HepG2 (cell line): ENCODE data around the gene TOMM40L. TPM values are rescaled to one million over a fixed set of nuclear protein-coding genes. Genes with fewer than 3 reads are reported as not detected.

Experiments used
- ATAC-seq: fragments of 200-7000 bp; cut with Tn5 transposase; 3 replicates; pipeline ENCODE4 v1.9.1; 2020; ENCODE audit warnings: mild to moderate bottlenecking, moderate library complexity
- BruUV-seq: library from RNA; stranded (reverse); fragments of 400-500 nt; replicated peaks from 2 replicates; lab custom pipeline; 2021; lab: Mats Ljungman, UMichigan
- CTCF ChIA-PET: fragments of 300-600 bp; formaldehyde crosslinking; extraction: SDS; loops from one replicate; lab custom pipeline; 2021; ENCODE audit warnings: low total read pairs, inconsistent platforms, low intra/inter-chr PET ratio; lab: Yijun Ruan, JAX
- POLR2A ChIA-PET: fragments of 350-600 bp; sonication (Branson Sonifier 250); formaldehyde crosslinking; loops from one replicate; lab custom pipeline; 2020; ENCODE audit warnings: antibody characterized with exemption, inconsistent platforms; lab: Yijun Ruan, JAX
- DNase-seq: peaks from one replicate; pipeline ENCODE4 v3.0.0-alpha.2; 2015; ENCODE audit warnings: low spot score
- FAIRE-seq: peaks from 3 replicates; lab custom pipeline; 2011; peaks lifted over from hg19 to GRCh38; lab: Jason Lieb, UNC
- H2AFZ ChIP-seq: one replicate; pipeline ENCODE4 v1.6.1; 2011; ENCODE audit warnings: low read length, inconsistent platforms
- H3K27ac ChIP-seq: fragments of 300-600 bp; 3 replicates; pipeline ENCODE4 v1.8.0; 2011; ENCODE audit warnings: mixed run types, mild to moderate bottlenecking, mixed read lengths, low read length, inconsistent platforms; ENCODE audit not compliant: insufficient read depth; ENCODE audit errors: extremely low read length
- H3K27me3 ChIP-seq, 2 experiments: fragments of 200-600 bp in 1 of 2; 2 replicates in 1 of 2; 3 replicates in 1 of 2; pipeline versions ENCODE4 v1.6.0 to v1.8.0; 2011; ENCODE audit warnings: low read length in 2 of 2, mild to moderate bottlenecking in 2 of 2, moderate library complexity in 2 of 2, inconsistent platforms in 1 of 2; ENCODE audit not compliant: insufficient read depth in 2 of 2, control insufficient read depth in 1 of 2
- H3K36me3 ChIP-seq, 2 experiments: fragments of 200-600 bp in 1 of 2; replicated peaks in 1 of 2; 2 replicates in 1 of 2; 3 replicates in 1 of 2; pipeline versions ENCODE4 v1.5.1 to v1.8.0; 2011; ENCODE audit warnings: low read length in 2 of 2, inconsistent platforms in 1 of 2; ENCODE audit not compliant: insufficient read depth in 2 of 2, control insufficient read depth in 1 of 2
- H3K4me1 ChIP-seq: 2 replicates; pipeline ENCODE4 v1.5.1; 2012; ENCODE audit warnings: low read length, inconsistent platforms; ENCODE audit not compliant: insufficient read depth
- H3K4me2 ChIP-seq: 2 replicates; pipeline ENCODE4 v1.6.0; 2011; ENCODE audit warnings: low read depth, low read length, inconsistent platforms
- H3K4me3 ChIP-seq, 3 experiments: fragments of 200-600 bp in 1 of 3; sonication (generic), shearing (Covaris generic) in 1 of 3; replicated peaks in 1 of 3; 2 replicates each; pipeline ENCODE4 v1.5.1; 2011 to 2016; ENCODE audit warnings: low read length in 3 of 3, inconsistent platforms in 2 of 3, low read depth in 2 of 3, mild to moderate bottlenecking in 2 of 3, control low read depth in 1 of 3, mixed read lengths in 1 of 3; ENCODE audit not compliant: insufficient read depth in 1 of 3
- H3K79me2 ChIP-seq: one replicate; pipeline ENCODE4 v1.6.1; 2011; ENCODE audit warnings: low read length, inconsistent platforms; ENCODE audit not compliant: insufficient read depth
- H3K9ac ChIP-seq: 2 replicates; pipeline ENCODE4 v1.6.0; 2011; ENCODE audit warnings: mild to moderate bottlenecking, low read depth, low read length, inconsistent platforms; ENCODE audit not compliant: insufficient read depth
- H3K9me3 ChIP-seq: 2 replicates; pipeline ENCODE4 v1.5.1; 2012; ENCODE audit warnings: mild to moderate bottlenecking, low read length
- H4K20me1 ChIP-seq: 2 replicates; pipeline ENCODE4 v1.6.0; 2011; ENCODE audit warnings: inconsistent platforms, mild to moderate bottlenecking, low read length, moderate library complexity; ENCODE audit not compliant: insufficient read depth
- CEBPB ChIP-seq: IDR thresholded peaks from 2 replicates; pipeline ENCODE4 v1.6.1; 2011; ENCODE audit warnings: low read depth, low read length, improper control_type of control experiment, borderline replicate concordance
- GABPA ChIP-seq, 2 experiments: IDR thresholded peaks; 2 replicates each; pipeline ENCODE4 v1.6.1; 2011 to 2016; ENCODE audit warnings: low read depth in 2 of 2, low read length in 1 of 2, missing biosample characterization in 1 of 2, missing genetic modification characterization in 1 of 2
- NR2F6 ChIP-seq, 2 experiments: IDR thresholded peaks; 2 replicates each; pipeline ENCODE4 v1.6.1; 2016; ENCODE audit warnings: antibody characterized with exemption in 1 of 2, mild to moderate bottlenecking in 1 of 2
- ZBED4 ChIP-seq: sonication (generic); formaldehyde crosslinking; IDR thresholded peaks from 2 replicates; pipeline ENCODE4 v1.4.0; 2020; ENCODE audit warnings: missing genetic modification reagents, borderline replicate concordance
- ZNF616 ChIP-seq: sonication (generic); formaldehyde crosslinking; IDR thresholded peaks from 2 replicates; pipeline ENCODE4 v1.5.0; 2020; ENCODE audit warnings: low read depth, mild to moderate bottlenecking, missing genetic modification reagents
- ZNF644 ChIP-seq: IDR thresholded peaks from 2 replicates; pipeline ENCODE4 v1.6.1; 2016; ENCODE audit warnings: low read depth
- WGBS: methylation state at CpG from one replicate; pipeline ENCODE4 v1.1.6; 2017; ENCODE audit warnings: low lambda C conversion rate; 5-methylcytosine and 5-hydroxymethylcytosine counted together
- in situ Hi-C: cut with HindIII; loops from 2 replicates; pipeline ENCODE4 v1.10.0; 2017; ENCODE audit warnings: low pct_unique_long_range_greater_than_20kb; ENCODE audit not compliant: extremely low pct_ligation_motif_present
- intact Hi-C: fragments of 100-400 bp; cut with micrococcal nuclease; formaldehyde crosslinking; loops from one replicate; pipeline ENCODE4 v1.10.0; 2022; ENCODE audit not compliant: unreplicated experiment
- polyA plus RNA-seq, 8 experiments: library from polyadenylated mRNA; depleted of rRNA in 3 of 8; stranded (reverse) in 7 of 8; unstranded in 1 of 8; fragments of >200 nt; fragmentation: Illumina TruSeq in 4 of 8; extraction: Trizol in 4 of 8; gene quantifications; 2 replicates each; pipeline versions ENCODE4 v1.2.1 to v1.2.3, GENCODE V29; 2011 to 2016; ENCODE audit warnings: low read depth in 4 of 8, missing spikeins in 1 of 8, mixed read lengths in 1 of 8; ENCODE audit not compliant: insufficient read depth in 1 of 8
- total RNA-seq, 5 experiments: library from RNA; depleted of rRNA; stranded (reverse); fragments of >200 nt; fragmentation: Illumina TruSeq; extraction: Trizol; gene quantifications; 2 replicates each; pipeline ENCODE4 v1.2.3, GENCODE V29; 2016; ENCODE audit warnings: low read depth in 1 of 5

TOMM40L gene
- total and polyA plus RNA-seq, 2 of the 13 experiments (the other 11 are each of a cell fraction or from before 2014, with no cell fraction given) = 14.1 to 26.2 TPM

DNA sequence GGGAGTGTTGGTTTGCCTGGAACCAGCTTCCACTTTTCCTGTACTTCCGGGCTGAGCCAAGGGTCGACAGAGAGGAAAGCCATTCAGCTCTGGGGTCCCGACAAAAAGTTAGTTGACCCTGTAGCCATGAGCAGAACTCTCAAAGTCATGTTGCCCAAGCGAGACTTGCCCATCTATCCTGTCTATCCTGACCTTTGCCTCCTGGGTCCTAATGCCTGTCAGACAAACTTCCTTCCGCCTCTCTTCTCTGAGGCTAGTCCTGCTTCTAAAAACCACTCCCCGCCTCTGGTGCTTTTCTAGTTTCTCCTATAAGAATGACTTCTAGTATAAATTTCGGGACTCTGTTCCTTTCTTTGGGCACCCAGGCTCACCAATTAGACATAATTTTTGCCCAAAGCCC, 25.0 kb downstream of the TOMM40L start (continued):
- no peak for TF ChIP-seq NR2F6 (IDR thresholded peaks at IDR 0.05)
- TF ChIP-seq NR2F6 (CRISPR knock-in tag; IDR thresholded peaks at IDR 0.05) = peak; percentile 15; the same call in 1 of the 2 replicates
- 0 out of 2 replicates have a peak, but pooled peaks have one; percentile 11 for TF ChIP-seq GABPA (IDR thresholded peaks at IDR 0.05; ENCODE audit: low read depth, low read length)
- TF ChIP-seq GABPA (CRISPR knock-in tag; IDR thresholded peaks at IDR 0.05; ENCODE audit: low read depth) = peak; percentile 59
- TF ChIP-seq ZNF644 (CRISPR knock-in tag) = peak; percentile 57; the same call in 1 of the 2 replicates
- TF ChIP-seq, all 625 proteins: peak for 7

DNA sequence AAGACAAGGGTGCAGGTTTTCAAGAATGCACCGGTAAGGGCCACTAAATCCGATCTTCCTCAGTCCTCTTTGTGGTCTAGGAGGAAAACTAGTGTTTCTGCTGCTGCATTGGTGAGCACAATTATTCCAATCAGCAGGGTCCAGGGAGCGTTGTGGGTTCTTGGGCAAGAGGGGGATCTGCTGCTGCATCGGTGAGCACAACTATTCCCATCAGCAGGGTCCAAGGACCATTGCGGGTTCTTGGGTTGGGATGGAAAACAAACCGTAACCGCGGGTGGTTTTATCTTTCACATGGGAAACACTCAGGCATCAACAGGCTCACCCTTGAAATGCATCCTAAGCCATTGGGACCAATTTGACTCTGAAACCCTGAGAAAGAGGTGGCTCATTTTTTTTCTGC, 25.7 kb downstream of the TOMM40L start:
- ChIA-PET CTCF (no interaction called here), POLR2A (no interaction called here)
- Histone ChIP-seq H3K4me1 (peaks cover 36% of the 10 kb centered on the region), H3K9ac (no peak overlapping the region), H3K27ac (no peak overlapping the region), H3K9me3 (no peaks in the 10 kb centered on the region; the same call in 1 of the 2 replicates), H3K36me3 (no peaks in the 10 kb centered on the region), H3K27me3 (no peaks in the 10 kb centered on the region; a peak in 1 of 5 replicates), H3K4me3 (no peak overlapping the region), H4K20me1 (no peaks in the 10 kb centered on the region), H3K4me2 (peak overlapping the region; percentile 53), H3K79me2 (no peaks in the 10 kb centered on the region), H2AFZ (no peak overlapping the region)
- no TSS peak for BruUV-seq
- FAIRE-seq (no peak), DNase-seq (no peak), ATAC-seq (no peak)
- intact Hi-C loops (no loop called here), in situ Hi-C loops (no loop called here)
- 5% methylated on average over 8 of the region's 8 CpGs for WGBS
- TF ChIP-seq CEBPB (0 out of 2 replicates have a peak, but pooled peaks have one; percentile 2), ZNF616 (CRISPR knock-in tag) (peak; percentile 98), ZBED4 (CRISPR knock-in tag) (no peak)
